CD14-positive monocyte (primary cell): ENCODE measurements around the gene CANT1. TPM values are rescaled to one million over a fixed set of nuclear protein-coding genes. Genes with fewer than 3 reads are reported as not detected.
A peak's percentile ranks its signal among the peaks of the same experiment; 100 is the strongest.

Experiments
- DNase-seq, 3 donors: peaks; one replicate each; pipeline ENCODE4 v3.0.0-alpha.2; 2011 to 2022
- H2AFZ ChIP-seq: 2 replicates; pipeline ENCODE4 v1.6.0; 2012; ENCODE audit warnings: mild to moderate bottlenecking, low read depth, low read length, inconsistent platforms; ENCODE audit not compliant: insufficient read depth, poor library complexity, severe bottlenecking
- H3K27ac ChIP-seq, 2 donors: 1 replicate in 1 of 2; 2 replicates in 1 of 2; pipeline ENCODE4 v1.5.1; 2012 to 2013; ENCODE audit warnings: low read length in 2 of 2, control low read depth in 1 of 2, inconsistent platforms in 1 of 2, low read depth in 1 of 2, mild to moderate bottlenecking in 1 of 2
- H3K27me3 ChIP-seq, 2 donors: one replicate each; pipeline versions ENCODE4 v1.6.0 to v1.6.1; 2011 to 2013; ENCODE audit warnings: low read length in 2 of 2; ENCODE audit not compliant: control insufficient read depth in 2 of 2, insufficient read depth in 2 of 2
- H3K36me3 ChIP-seq, 2 donors: replicated peaks in 1 of 2; 1 replicate in 1 of 2; 2 replicates in 1 of 2; pipeline versions ENCODE4 v1.5.1 to v1.6.1; 2012 to 2013; ENCODE audit warnings: low read length in 2 of 2, control low read depth in 1 of 2, inconsistent platforms in 1 of 2, mild to moderate bottlenecking in 1 of 2; ENCODE audit not compliant: insufficient read depth in 2 of 2, control insufficient read depth in 1 of 2
- H3K4me1 ChIP-seq, 2 donors: 1 replicate in 1 of 2; 2 replicates in 1 of 2; pipeline versions ENCODE4 v1.5.1 to v1.6.1; 2012 to 2013; ENCODE audit warnings: low read length in 2 of 2, control low read depth in 1 of 2, inconsistent platforms in 1 of 2, mild to moderate bottlenecking in 1 of 2, moderate library complexity in 1 of 2; ENCODE audit not compliant: insufficient read depth in 2 of 2, control insufficient read depth in 1 of 2
- H3K4me2 ChIP-seq: replicated peaks from 2 replicates; pipeline ENCODE3; 2012; ENCODE audit warnings: low read length, moderate library complexity, mild to moderate bottlenecking; ENCODE audit not compliant: poor library complexity, severe bottlenecking; ENCODE audit errors: extremely low read depth
- H3K4me3 ChIP-seq, 3 experiments: fragments of 200-600 bp in 1 of 3; sonication (generic) in 1 of 3; replicated peaks in 1 of 3; 1 replicate in 2 of 3; 2 replicates in 1 of 3; pipeline ENCODE4 v1.5.1; 2011 to 2013; ENCODE audit warnings: low read length in 3 of 3, mild to moderate bottlenecking in 3 of 3, control low read depth in 2 of 3, low read depth in 2 of 3, inconsistent platforms in 1 of 3, moderate library complexity in 1 of 3
- H3K79me2 ChIP-seq: 2 replicates; pipeline ENCODE4 v1.6.0; 2012; ENCODE audit warnings: mild to moderate bottlenecking, control low read depth, inconsistent platforms, low read length, moderate library complexity; ENCODE audit not compliant: insufficient read depth
- H3K9ac ChIP-seq: 2 replicates; pipeline ENCODE4 v1.6.0; 2017; ENCODE audit warnings: low read length, mild to moderate bottlenecking; ENCODE audit not compliant: insufficient read depth, poor library complexity, severe bottlenecking
- H3K9me3 ChIP-seq, 2 donors: replicated peaks in 1 of 2; 1 replicate in 1 of 2; 2 replicates in 1 of 2; pipeline versions ENCODE4 v1.5.1 to v1.6.1; 2012 to 2013; ENCODE audit warnings: low read length in 2 of 2, control low read depth in 1 of 2; ENCODE audit not compliant: control insufficient read depth in 1 of 2, insufficient read depth in 1 of 2
- H4K20me1 ChIP-seq: 2 replicates; pipeline ENCODE4 v1.6.0; 2012; ENCODE audit warnings: mild to moderate bottlenecking, low read length, control low read depth, moderate library complexity; ENCODE audit not compliant: insufficient read depth
- H3K27ac Mint-ChIP-seq, 7 donors: one replicate each; pipeline ENCODE4 v1.8.0; 2020; ENCODE audit warnings: mild to moderate bottlenecking in 7 of 7, mixed read lengths in 7 of 7, moderate library complexity in 6 of 7, inconsistent platforms in 2 of 7
- H3K27me3 Mint-ChIP-seq, 3 donors: one replicate each; pipeline ENCODE4 v1.8.0; 2021 to 2022; ENCODE audit warnings: low read depth in 3 of 3, mild to moderate bottlenecking in 3 of 3, mixed read lengths in 3 of 3, moderate library complexity in 3 of 3, inconsistent platforms in 1 of 3
- H3K36me3 Mint-ChIP-seq, 2 donors: one replicate each; pipeline ENCODE4 v1.8.0; 2020; ENCODE audit warnings: mixed read lengths in 2 of 2, inconsistent platforms in 1 of 2, mild to moderate bottlenecking in 1 of 2
- H3K4me1 Mint-ChIP-seq: one replicate; pipeline ENCODE4 v1.8.0; 2020; ENCODE audit warnings: mild to moderate bottlenecking, mixed read lengths
- H3K4me3 Mint-ChIP-seq, 2 donors: one replicate each; pipeline ENCODE4 v1.8.0; 2020; ENCODE audit warnings: mild to moderate bottlenecking in 2 of 2, mixed read lengths in 2 of 2, moderate library complexity in 1 of 2
- H3K9me3 Mint-ChIP-seq, 7 donors: one replicate each; pipeline ENCODE4 v1.8.0; 2020 to 2022; ENCODE audit warnings: mixed read lengths in 7 of 7, mild to moderate bottlenecking in 6 of 7, moderate library complexity in 6 of 7, inconsistent platforms in 2 of 7
- WGBS: methylation state at CpG from one replicate; pipeline ENCODE4 v1.1.5; 2013; ENCODE audit warnings: missing lambda C conversion rate; ENCODE audit not compliant: insufficient coverage; 5-methylcytosine and 5-hydroxymethylcytosine counted together
- intact Hi-C, 2 donors: fragments of 100-400 bp; cut with micrococcal nuclease; formaldehyde crosslinking; loops; one replicate each; pipeline versions ENCODE4 v1.15.0 to v1.15.1; 2023
- polyA plus RNA-seq, 3 donors: library from polyadenylated mRNA; depleted of rRNA in 1 of 3; unstranded in 2 of 3; stranded (reverse) in 1 of 3; fragments of 300-500 nt in 2 of 3; fragments of >200 nt in 1 of 3; fragmentation: Illumina TruSeq in 2 of 3; gene quantifications; 1 replicate in 2 of 3; 2 replicates in 1 of 3; pipeline ENCODE4 v1.2.3, GENCODE V29; 2012 to 2021
- TF ChIP-seq, protein P1 (sequence below): fragments of 200-600 bp; IDR thresholded peaks from one replicate; pipeline ENCODE4 v1.8.0; 2022; ENCODE audit warnings: antibody characterized with exemption, mild to moderate bottlenecking

Gene CANT1
- polyA plus RNA-seq, 3 donors = 10.6 to 16.6 (median 14.3) TPM

DNA sequence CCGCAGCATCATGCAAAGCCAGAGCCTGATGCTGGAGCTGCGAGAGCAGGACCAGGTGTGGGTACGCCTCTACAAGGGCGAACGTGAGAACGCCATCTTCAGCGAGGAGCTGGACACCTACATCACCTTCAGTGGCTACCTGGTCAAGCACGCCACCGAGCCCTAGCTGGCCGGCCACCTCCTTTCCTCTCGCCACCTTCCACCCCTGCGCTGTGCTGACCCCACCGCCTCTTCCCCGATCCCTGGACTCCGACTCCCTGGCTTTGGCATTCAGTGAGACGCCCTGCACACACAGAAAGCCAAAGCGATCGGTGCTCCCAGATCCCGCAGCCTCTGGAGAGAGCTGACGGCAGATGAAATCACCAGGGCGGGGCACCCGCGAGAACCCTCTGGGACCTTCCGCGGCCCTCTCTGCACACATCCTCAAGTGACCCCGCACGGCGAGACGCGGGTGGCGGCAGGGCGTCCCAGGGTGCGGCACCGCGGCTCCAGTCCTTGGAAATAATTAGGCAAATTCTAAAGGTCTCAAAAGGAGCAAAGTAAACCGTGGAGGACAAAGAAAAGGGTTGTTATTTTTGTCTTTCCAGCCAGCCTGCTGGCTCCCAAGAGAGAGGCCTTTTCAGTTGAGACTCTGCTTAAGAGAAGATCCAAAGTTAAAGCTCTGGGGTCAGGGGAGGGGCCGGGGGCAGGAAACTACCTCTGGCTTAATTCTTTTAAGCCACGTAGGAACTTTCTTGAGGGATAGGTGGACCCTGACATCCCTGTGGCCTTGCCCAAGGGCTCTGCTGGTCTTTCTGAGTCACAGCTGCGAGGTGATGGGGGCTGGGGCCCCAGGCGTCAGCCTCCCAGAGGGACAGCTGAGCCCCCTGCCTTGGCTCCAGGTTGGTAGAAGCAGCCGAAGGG lies 38.6 kb upstream of the CANT1 start:
- TF ChIP-seq, protein P1, sequence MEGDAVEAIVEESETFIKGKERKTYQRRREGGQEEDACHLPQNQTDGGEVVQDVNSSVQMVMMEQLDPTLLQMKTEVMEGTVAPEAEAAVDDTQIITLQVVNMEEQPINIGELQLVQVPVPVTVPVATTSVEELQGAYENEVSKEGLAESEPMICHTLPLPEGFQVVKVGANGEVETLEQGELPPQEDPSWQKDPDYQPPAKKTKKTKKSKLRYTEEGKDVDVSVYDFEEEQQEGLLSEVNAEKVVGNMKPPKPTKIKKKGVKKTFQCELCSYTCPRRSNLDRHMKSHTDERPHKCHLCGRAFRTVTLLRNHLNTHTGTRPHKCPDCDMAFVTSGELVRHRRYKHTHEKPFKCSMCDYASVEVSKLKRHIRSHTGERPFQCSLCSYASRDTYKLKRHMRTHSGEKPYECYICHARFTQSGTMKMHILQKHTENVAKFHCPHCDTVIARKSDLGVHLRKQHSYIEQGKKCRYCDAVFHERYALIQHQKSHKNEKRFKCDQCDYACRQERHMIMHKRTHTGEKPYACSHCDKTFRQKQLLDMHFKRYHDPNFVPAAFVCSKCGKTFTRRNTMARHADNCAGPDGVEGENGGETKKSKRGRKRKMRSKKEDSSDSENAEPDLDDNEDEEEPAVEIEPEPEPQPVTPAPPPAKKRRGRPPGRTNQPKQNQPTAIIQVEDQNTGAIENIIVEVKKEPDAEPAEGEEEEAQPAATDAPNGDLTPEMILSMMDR = no peak
- Histone ChIP-seq H3K9me3 (peaks cover 0 to 2% of the 10 kb centered on the region in 2 donors), H3K27ac (no peak overlapping the region), H3K79me2 (no peaks in the 10 kb centered on the region), H3K4me1 (no peaks in the 10 kb centered on the region), H3K4me3 (no peak overlapping the region), H3K4me2 (no peak overlapping the region), H3K36me3 (no peaks in the 10 kb centered on the region), H4K20me1 (no peaks in the 10 kb centered on the region), H3K27me3 (peaks cover 0 to 2% of the 10 kb centered on the region in 2 donors), H3K9ac (no peak overlapping the region), H2AFZ (no peak overlapping the region)
- H3K4me1 Mint-ChIP-seq = no peaks in the 10 kb centered on the region
- 96% methylated on average over 40 of the region's 41 CpGs for WGBS
- intact Hi-C loops = loop anchor here (2.0 to 5.0 kb wide), 4 partner anchors 34 to 345 kb away; no protein-coding TSS in a partner anchor
- H3K9me3 Mint-ChIP-seq = peaks cover 0 to 6% (median 3%) of the 10 kb centered on the region in 7 donors
- peaks cover 8 to 36% (median 19%) of the 10 kb centered on the region in 3 donors for H3K27me3 Mint-ChIP-seq
- peak overlapping the region in 1 of 7 donors; percentile 35 for H3K27ac Mint-ChIP-seq
- no peaks in the 10 kb centered on the region for H3K36me3 Mint-ChIP-seq
- no peak overlapping the region for H3K4me3 Mint-ChIP-seq
- no peak for DNase-seq

DNA sequence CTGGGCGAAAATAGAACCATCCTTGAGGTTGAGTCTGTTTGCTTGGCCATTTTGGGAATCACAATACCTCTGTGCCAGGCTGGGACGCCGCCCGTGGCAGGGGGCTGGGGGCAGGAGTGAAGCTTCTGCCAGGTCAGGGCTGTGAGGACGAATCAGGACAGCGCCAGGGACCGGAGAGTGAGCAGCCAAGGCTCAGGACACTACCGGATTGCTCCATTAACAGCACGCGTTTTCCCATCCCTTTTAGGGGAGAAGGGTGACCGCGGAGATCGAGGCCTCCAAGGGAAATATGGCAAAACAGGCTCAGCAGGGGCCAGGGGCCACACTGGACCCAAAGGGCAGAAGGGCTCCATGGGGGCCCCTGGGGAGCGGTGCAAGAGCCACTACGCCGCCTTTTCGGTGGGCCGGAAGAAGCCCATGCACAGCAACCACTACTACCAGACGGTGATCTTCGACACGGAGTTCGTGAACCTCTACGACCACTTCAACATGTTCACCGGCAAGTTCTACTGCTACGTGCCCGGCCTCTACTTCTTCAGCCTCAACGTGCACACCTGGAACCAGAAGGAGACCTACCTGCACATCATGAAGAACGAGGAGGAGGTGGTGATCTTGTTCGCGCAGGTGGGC lies 37.8 kb upstream of the CANT1 start:
- no peaks in the 10 kb centered on the region for H3K9me3 ChIP-seq
- WGBS = 96% methylated on average over 27 of the region's 30 CpGs
- Mint-ChIP-seq H3K27ac (no peak overlapping the region), H3K36me3 (no peaks in the 10 kb centered on the region), H3K4me3 (no peak overlapping the region), H3K27me3 (peaks cover 8 to 36% (median 20%) of the 10 kb centered on the region in 3 donors), H3K9me3 (peaks cover 0 to 7% (median 0%) of the 10 kb centered on the region in 7 donors), H3K4me1 (no peaks in the 10 kb centered on the region)
- no peaks in the 10 kb centered on the region for H3K36me3 ChIP-seq
- H4K20me1 ChIP-seq = no peaks in the 10 kb centered on the region
- no peak for DNase-seq
- H3K27me3 ChIP-seq = peaks cover 0 to 2% of the 10 kb centered on the region in 2 donors
- intact Hi-C loops = loop anchor here (2.0 to 5.0 kb wide), 4 partner anchors 35 to 345 kb away; no protein-coding TSS in a partner anchor
- no peak overlapping the region for H3K27ac ChIP-seq
- H2AFZ ChIP-seq = no peak overlapping the region
- no peak overlapping the region for H3K9ac ChIP-seq
- TF ChIP-seq, protein P1 = no peak
- H3K4me1 ChIP-seq = no peaks in the 10 kb centered on the region
- no peak overlapping the region for H3K4me2 ChIP-seq
- no peak overlapping the region for H3K4me3 ChIP-seq
- no peaks in the 10 kb centered on the region for H3K79me2 ChIP-seq
